Left lung (tissue), 10 donors: ENCODE data around the gene FUT8. TPM values are rescaled to one million over a fixed set of nuclear protein-coding genes. Genes with fewer than 3 reads are reported as not detected.

ENCODE experiments used
- ATAC-seq: fragments of 200-7000 bp; cut with Tn5 transposase; one replicate; pipeline ENCODE4 v1.9.1; 2020; ENCODE audit warnings: moderate library complexity
- DNase-seq, 4 donors: peaks; one replicate each; pipeline ENCODE4 v3.0.0-alpha.2; 2013 to 2020
- H3K27ac ChIP-seq, 2 donors: fragments of 200-600 bp; sonication (generic) in 1 of 2; one replicate each; pipeline versions ENCODE4 v1.5.0 to v1.8.0; 2020 to 2021
- H3K27me3 ChIP-seq, 2 donors: fragments of 200-600 bp; sonication (generic) in 1 of 2; one replicate each; pipeline versions ENCODE4 v1.5.0 to v1.8.0; 2020 to 2021
- H3K36me3 ChIP-seq, 2 donors: fragments of 200-600 bp; sonication (generic) in 1 of 2; one replicate each; pipeline versions ENCODE4 v1.5.0 to v1.8.0; 2020 to 2021
- H3K4me1 ChIP-seq, 2 donors: fragments of 200-600 bp; one replicate each; pipeline ENCODE4 v1.8.0; 2021
- H3K4me3 ChIP-seq, 2 donors: fragments of 200-600 bp; sonication (generic) in 1 of 2; one replicate each; pipeline versions ENCODE4 v1.5.0 to v1.8.0; 2020 to 2021; ENCODE audit warnings: mild to moderate bottlenecking in 1 of 2
- H3K9me3 ChIP-seq, 2 donors: fragments of 200-600 bp; sonication (generic) in 1 of 2; one replicate each; pipeline versions ENCODE4 v1.5.0 to v1.8.0; 2020 to 2021
- intact Hi-C, 2 donors: fragments of 100-400 bp; cut with DNase I; formaldehyde crosslinking; loops; one replicate each; pipeline versions ENCODE4 v1.11.2 to v1.14.2; 2022
- microRNA-seq, 2 donors: library from miRNA; unstranded; fragments of <30 nt; microRNA quantifications; one replicate each; pipeline ENCODE4, GENCODE V29; 2019
- polyA plus RNA-seq, 6 donors: library from polyadenylated mRNA; unstranded; fragments of 120-200 nt; gene quantifications; one replicate each; pipeline ENCODE4 v1.2.1, GENCODE V29; 2013; ENCODE audit not compliant: insufficient read length in 6 of 6
- total RNA-seq, 2 donors: library from RNA; stranded (reverse); fragmentation: NEBNext Ultra II Directional; extraction: Animal tissue kit (Norgen Biotek cat#: 25700); gene quantifications; one replicate each; pipeline ENCODE4 v1.2.1, GENCODE V29; 2021
- TF ChIP-seq, protein P1 (sequence below), 2 donors: fragments of 200-600 bp; sonication (generic) in 1 of 2; IDR thresholded peaks; one replicate each; pipeline versions ENCODE4 v1.5.0 to v1.8.0; 2021; ENCODE audit warnings: antibody characterized with exemption in 2 of 2
- donor health status: DM: no; HTN: yes; CAD: no.
- donor health status: DM: no; HTN: no; CAD: no.

The FUT8 gene
- total and polyA plus RNA-seq, 8 donors: 28.7 to 41.1 (median 33.9) TPM

GRCh38 chr14:65792208-65792905, 379.8 kb downstream of the FUT8 start:
- Histone ChIP-seq H3K27me3 (no peaks in the 10 kb centered on the region), H3K36me3 (no peaks in the 10 kb centered on the region), H3K9me3 (no peaks in the 10 kb centered on the region), H3K4me1 (no peaks in the 10 kb centered on the region), H3K4me3 (no peak overlapping the region), H3K27ac (no peak overlapping the region)
- ATAC-seq (no peak), DNase-seq (no peak)
- intact Hi-C loops: no loop called here
- TF ChIP-seq, protein P1, sequence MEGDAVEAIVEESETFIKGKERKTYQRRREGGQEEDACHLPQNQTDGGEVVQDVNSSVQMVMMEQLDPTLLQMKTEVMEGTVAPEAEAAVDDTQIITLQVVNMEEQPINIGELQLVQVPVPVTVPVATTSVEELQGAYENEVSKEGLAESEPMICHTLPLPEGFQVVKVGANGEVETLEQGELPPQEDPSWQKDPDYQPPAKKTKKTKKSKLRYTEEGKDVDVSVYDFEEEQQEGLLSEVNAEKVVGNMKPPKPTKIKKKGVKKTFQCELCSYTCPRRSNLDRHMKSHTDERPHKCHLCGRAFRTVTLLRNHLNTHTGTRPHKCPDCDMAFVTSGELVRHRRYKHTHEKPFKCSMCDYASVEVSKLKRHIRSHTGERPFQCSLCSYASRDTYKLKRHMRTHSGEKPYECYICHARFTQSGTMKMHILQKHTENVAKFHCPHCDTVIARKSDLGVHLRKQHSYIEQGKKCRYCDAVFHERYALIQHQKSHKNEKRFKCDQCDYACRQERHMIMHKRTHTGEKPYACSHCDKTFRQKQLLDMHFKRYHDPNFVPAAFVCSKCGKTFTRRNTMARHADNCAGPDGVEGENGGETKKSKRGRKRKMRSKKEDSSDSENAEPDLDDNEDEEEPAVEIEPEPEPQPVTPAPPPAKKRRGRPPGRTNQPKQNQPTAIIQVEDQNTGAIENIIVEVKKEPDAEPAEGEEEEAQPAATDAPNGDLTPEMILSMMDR (IDR thresholded peaks at IDR 0.05): no peak

Small RNAs within 50 kb of the gene (microRNA-seq; reads per million reads assigned to microRNA genes)
- 0.67 to 1.4 reads per million in 2 donors for gene MIR625
